Erythroblast (primary cell): ENCODE measurements around the gene NMNAT2.

Source experiments
- GATA1 ChIP-seq: IDR thresholded peaks from 2 replicates; pipeline ENCODE4 v1.6.1; 2011; ENCODE audit warnings: low read depth, mild to moderate bottlenecking, control low read depth, low read length, moderate library complexity
- POLR2A ChIP-seq: IDR thresholded peaks from 2 replicates; pipeline ENCODE4 v1.6.1; 2011; ENCODE audit warnings: mild to moderate bottlenecking, low read length

DNA sequence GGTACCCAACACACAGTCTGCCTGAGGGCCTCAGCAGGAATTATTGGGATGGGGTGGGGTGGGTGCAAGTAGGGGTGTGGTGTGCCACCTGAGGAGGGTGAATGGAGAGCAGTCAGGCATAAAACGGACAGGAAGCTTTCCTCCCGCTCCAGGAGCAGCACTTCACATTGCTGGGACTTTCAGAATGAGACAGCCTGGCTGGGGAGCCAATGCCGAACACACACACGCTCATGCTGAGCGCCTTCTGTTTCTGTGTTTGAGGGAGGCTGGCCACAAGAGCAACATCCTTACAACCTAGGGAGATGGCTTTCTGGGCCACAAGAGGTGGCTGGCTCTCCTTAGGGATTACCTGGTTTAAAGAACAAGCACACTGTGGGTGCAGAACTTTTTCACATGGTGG lies 134.1 kb downstream of the NMNAT2 start:
- TF ChIP-seq POLR2A (no peak), GATA1 (no peak)
